NT2/D1 (cell line): ENCODE data around the gene ROR2.

Experiments
- DNase-seq: peaks from one replicate; pipeline ENCODE4 v3.0.0-alpha.2; 2011; ENCODE audit warnings: low read depth, low spot score
- H3K27me3 ChIP-seq: 2 replicates; pipeline ENCODE4 v1.6.0; 2011; ENCODE audit warnings: mild to moderate bottlenecking; ENCODE audit not compliant: insufficient read length, insufficient read depth
- H3K36me3 ChIP-seq: 2 replicates; pipeline ENCODE4 v1.6.1; 2011; ENCODE audit warnings: mild to moderate bottlenecking, low read length, mixed read lengths; ENCODE audit not compliant: insufficient read depth, insufficient read length
- H3K4me1 ChIP-seq: 2 replicates; pipeline ENCODE4 v1.5.1; 2011; ENCODE audit not compliant: insufficient read depth, insufficient read length
- H3K4me3 ChIP-seq: 2 replicates; pipeline ENCODE4 v1.5.1; 2011; ENCODE audit warnings: low read depth; ENCODE audit not compliant: insufficient read length
- H3K9ac ChIP-seq: 2 replicates; pipeline ENCODE4 v1.6.0; 2011; ENCODE audit warnings: low read depth; ENCODE audit not compliant: insufficient read length
- H3K9me3 ChIP-seq: 2 replicates; pipeline ENCODE4 v1.5.1; 2011; ENCODE audit warnings: mild to moderate bottlenecking, low read length; ENCODE audit not compliant: insufficient read depth
- SUZ12 ChIP-seq: IDR thresholded peaks from 2 replicates; pipeline ENCODE4 v1.6.1; 2011; ENCODE audit not compliant: insufficient read length, insufficient read depth; ENCODE audit errors: extremely low read depth
- YY1 ChIP-seq: IDR thresholded peaks from 2 replicates; pipeline ENCODE4 v1.6.1; 2011; ENCODE audit not compliant: insufficient read length, insufficient read depth
- ZNF274 ChIP-seq: IDR thresholded peaks from 2 replicates; pipeline ENCODE4 v1.6.1; 2011; ENCODE audit warnings: mild to moderate bottlenecking, low read depth, low read length

ROR2 gene

GRCh38 chr9:91777292-91777830, 172.7 kb downstream of the ROR2 start:
- H3K27me3 ChIP-seq, result no peaks in the 10 kb centered on the region
- no peak for DNase-seq
- H3K9ac ChIP-seq, result no peak overlapping the region

GRCh38 chr9:91776409-91777291, 173.4 kb downstream of the ROR2 start:
- H3K9ac ChIP-seq, result no peak overlapping the region
- no peak for DNase-seq

More at GRCh38 chr9:91777292-91777830, 172.7 kb downstream of the ROR2 start:
- no peak for TF ChIP-seq YY1
- no peak for TF ChIP-seq ZNF274
- no peak for TF ChIP-seq SUZ12
- no peak overlapping the region for H3K4me3 ChIP-seq
- peaks cover 6% of the 10 kb centered on the region for H3K36me3 ChIP-seq
- H3K9me3 ChIP-seq, result no peaks in the 10 kb centered on the region
- peaks cover 9% of the 10 kb centered on the region for H3K4me1 ChIP-seq

GRCh38 chr9:91775708-91776028, 174.4 kb downstream of the ROR2 start:
- Histone ChIP-seq H3K4me1 (peaks cover 7% of the 10 kb centered on the region), H3K36me3 (peaks cover 6% of the 10 kb centered on the region), H3K27me3 (no peaks in the 10 kb centered on the region), H3K9me3 (no peaks in the 10 kb centered on the region), H3K9ac (no peak overlapping the region), H3K4me3 (no peak overlapping the region)
- DNase-seq, result no peak
- TF ChIP-seq SUZ12, result no peak
- TF ChIP-seq YY1, result no peak
- no peak for TF ChIP-seq ZNF274

More at GRCh38 chr9:91776409-91777291, 173.4 kb downstream of the ROR2 start:
- no peak overlapping the region for H3K4me3 ChIP-seq
- no peaks in the 10 kb centered on the region for H3K9me3 ChIP-seq
- H3K4me1 ChIP-seq, result peaks cover 7% of the 10 kb centered on the region
- TF ChIP-seq ZNF274 (no peak), YY1 (no peak), SUZ12 (no peak)
- H3K36me3 ChIP-seq, result peaks cover 6% of the 10 kb centered on the region
- no peaks in the 10 kb centered on the region for H3K27me3 ChIP-seq

- no peak overlapping the region for H3K9ac ChIP-seq
These were observed 174.9 kb downstream of the ROR2 start for GRCh38 chr9:91775011-91775707.

GRCh38 chr9:91773156-91773555, 176.9 kb downstream of the ROR2 start:
- H3K4me3 ChIP-seq, result no peak overlapping the region
- peaks cover 8% of the 10 kb centered on the region for H3K36me3 ChIP-seq
- H3K27me3 ChIP-seq, result no peaks in the 10 kb centered on the region
- no peak overlapping the region for H3K9ac ChIP-seq
- TF ChIP-seq ZNF274, result no peak
- no peak for TF ChIP-seq SUZ12
- no peak for TF ChIP-seq YY1
- H3K4me1 ChIP-seq, result peaks cover 9% of the 10 kb centered on the region
- H3K9me3 ChIP-seq, result no peaks in the 10 kb centered on the region
- DNase-seq, result no peak

More at GRCh38 chr9:91775011-91775707, 174.9 kb downstream of the ROR2 start:
- DNase-seq, result peak; percentile 71
- peaks cover 9% of the 10 kb centered on the region for H3K4me1 ChIP-seq
- no peaks in the 10 kb centered on the region for H3K9me3 ChIP-seq
- no peak overlapping the region for H3K4me3 ChIP-seq
- peaks cover 6% of the 10 kb centered on the region for H3K36me3 ChIP-seq
- no peaks in the 10 kb centered on the region for H3K27me3 ChIP-seq
- no peak for TF ChIP-seq YY1
- TF ChIP-seq ZNF274, result no peak
- no peak for TF ChIP-seq SUZ12

- peaks cover 9% of the 10 kb centered on the region for H3K4me1 ChIP-seq
- no peak for TF ChIP-seq SUZ12
- H3K9ac ChIP-seq, result no peak overlapping the region
- no peak overlapping the region for H3K4me3 ChIP-seq
- no peaks in the 10 kb centered on the region for H3K9me3 ChIP-seq
- H3K36me3 ChIP-seq, result peaks cover 8% of the 10 kb centered on the region
- no peak for DNase-seq
- no peaks in the 10 kb centered on the region for H3K27me3 ChIP-seq
These were observed 178.2 kb downstream of the ROR2 start for GRCh38 chr9:91771864-91772263.

- Histone ChIP-seq H3K9me3 (no peaks in the 10 kb centered on the region), H3K4me3 (no peak overlapping the region), H3K4me1 (peaks cover 9% of the 10 kb centered on the region), H3K27me3 (no peaks in the 10 kb centered on the region), H3K36me3 (peaks cover 8% of the 10 kb centered on the region), H3K9ac (no peak overlapping the region)
- no peak for DNase-seq
- TF ChIP-seq SUZ12 (no peak), YY1 (no peak), ZNF274 (no peak)
These were observed 179.0 kb downstream of the ROR2 start for GRCh38 chr9:91771027-91771426.
